KBM-7 (cell line): Measurements from ENCODE around the gene PPP1R13L.
A peak's percentile ranks its signal among the peaks of the same experiment; 100 is the strongest.

Source experiments
- DNase-seq: peaks from one replicate; pipeline ENCODE4 v3.0.0-alpha.2; 2015
- in situ Hi-C: fragments of 300-500 bp; cut with MboI; formaldehyde crosslinking; loops from 2 replicates; pipeline ENCODE4 v1.14.3; 2020; ENCODE audit warnings: low sequenced_read_pairs, low pct_unique_long_range_greater_than_20kb, mixed read lengths

PPP1R13L gene

GRCh38 chr19:45380107-45380506, 24.8 kb downstream of the PPP1R13L start:
- in situ Hi-C loops: no loop called here
- DNase-seq: no peak

DNA sequence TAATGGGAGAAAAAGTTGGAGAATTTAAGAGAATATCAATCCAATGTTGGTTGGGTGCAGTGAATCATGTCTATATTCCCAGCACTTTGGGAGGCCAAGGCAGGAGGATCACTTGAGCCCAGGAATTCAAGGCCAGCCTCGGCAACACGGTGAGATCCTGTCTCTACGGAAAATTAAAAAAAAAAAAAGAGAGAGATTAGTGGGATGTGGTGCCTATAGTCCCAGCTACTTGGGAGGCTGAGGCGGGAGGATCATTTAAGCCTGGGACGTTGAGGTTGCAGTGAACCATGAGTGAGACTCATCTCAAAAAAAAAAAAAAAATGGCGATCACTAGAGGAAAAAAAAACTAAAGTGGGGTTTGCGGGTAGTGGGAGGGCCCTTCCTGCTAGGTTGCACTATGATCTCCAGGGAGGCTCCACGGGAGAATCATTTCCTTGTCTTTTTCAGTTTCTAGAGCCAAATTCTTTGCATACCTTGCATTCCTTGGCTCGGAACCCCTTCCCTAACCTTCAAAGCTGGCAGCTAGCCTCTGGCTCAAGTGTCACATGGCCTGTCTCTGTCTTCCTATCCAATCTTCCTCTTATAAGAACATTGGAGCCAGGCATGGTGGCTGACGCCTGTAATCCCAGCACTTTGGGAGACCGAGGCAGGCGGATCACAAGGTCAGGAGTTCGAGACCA, 28.7 kb downstream of the PPP1R13L start:
- no peak for DNase-seq
- in situ Hi-C loops: no loop called here

DNA sequence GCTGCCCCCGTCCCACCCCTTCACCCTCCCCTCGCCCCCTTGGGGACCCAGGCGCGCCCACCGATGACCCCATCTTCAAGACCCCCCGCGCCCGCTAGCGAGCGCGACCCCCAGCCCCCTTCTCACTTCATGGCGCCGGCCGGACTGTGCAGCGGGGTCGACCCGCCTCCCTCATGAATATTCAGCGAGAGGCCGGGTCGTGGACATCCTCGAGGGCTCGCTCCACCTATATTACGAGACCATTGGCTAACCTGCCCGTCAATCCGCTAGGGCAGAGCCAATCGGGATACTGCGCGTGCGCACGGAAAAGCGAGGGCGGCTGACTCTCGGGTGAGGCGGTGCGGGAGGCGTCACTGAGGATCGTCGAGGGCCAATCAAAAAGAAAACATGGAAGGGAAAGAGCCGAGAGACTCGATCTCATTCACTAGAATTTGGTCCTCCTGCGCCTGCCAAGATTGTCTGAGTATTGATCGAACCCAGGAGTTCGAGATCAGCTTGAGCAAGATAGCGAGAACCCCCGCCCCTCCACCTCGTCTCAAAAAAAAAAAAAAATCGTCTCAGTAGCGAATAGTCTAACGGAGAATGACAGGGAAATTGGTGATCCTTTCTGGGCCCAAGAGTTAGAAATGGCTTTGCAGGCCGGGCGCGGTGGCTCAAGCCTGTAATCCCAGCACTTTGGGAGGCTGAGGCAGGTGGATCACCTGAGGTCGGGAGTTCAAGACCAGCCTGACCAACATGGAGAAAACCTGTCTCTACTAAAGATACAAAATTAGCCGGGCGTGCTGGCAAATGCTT, 34.3 kb downstream of the PPP1R13L start, which contains the start of gene ERCC2:
ERCC2 (minus strand) TSS at position 164 of the 795 bp plus-strand sequence; CDS start at position 131, 33 bp downstream.
- in situ Hi-C loops: no loop called here
- DNase-seq: peak; percentile 99

- in situ Hi-C loops: no loop called here
- DNase-seq: no peak
These were observed 36.0 kb downstream of the PPP1R13L start for GRCh38 chr19:45368737-45369340.

- no peak for DNase-seq
- in situ Hi-C loops: no loop called here
These were observed 36.7 kb downstream of the PPP1R13L start for GRCh38 chr19:45368127-45368526.

DNA sequence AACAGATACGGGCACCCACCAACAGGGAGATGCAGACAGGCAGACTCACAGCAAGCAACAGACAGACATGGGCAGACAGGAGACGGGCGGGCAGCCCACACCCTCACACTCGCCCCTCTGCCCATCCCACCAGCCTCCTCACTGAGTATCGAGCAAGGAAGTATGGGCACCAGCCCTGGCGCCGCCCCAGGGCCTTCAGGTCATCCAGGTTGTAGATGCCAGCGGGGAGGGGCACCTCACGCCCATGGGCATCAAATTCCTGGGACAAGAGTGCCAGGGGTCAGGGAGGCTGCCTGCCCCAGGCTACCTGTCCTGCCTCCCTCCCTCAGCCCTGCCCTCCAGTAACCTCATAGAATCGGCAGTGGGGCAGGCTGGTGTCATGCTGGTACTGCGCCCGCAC, 40.2 kb downstream of the PPP1R13L start:
- in situ Hi-C loops: no loop called here
- no peak for DNase-seq

DNA sequence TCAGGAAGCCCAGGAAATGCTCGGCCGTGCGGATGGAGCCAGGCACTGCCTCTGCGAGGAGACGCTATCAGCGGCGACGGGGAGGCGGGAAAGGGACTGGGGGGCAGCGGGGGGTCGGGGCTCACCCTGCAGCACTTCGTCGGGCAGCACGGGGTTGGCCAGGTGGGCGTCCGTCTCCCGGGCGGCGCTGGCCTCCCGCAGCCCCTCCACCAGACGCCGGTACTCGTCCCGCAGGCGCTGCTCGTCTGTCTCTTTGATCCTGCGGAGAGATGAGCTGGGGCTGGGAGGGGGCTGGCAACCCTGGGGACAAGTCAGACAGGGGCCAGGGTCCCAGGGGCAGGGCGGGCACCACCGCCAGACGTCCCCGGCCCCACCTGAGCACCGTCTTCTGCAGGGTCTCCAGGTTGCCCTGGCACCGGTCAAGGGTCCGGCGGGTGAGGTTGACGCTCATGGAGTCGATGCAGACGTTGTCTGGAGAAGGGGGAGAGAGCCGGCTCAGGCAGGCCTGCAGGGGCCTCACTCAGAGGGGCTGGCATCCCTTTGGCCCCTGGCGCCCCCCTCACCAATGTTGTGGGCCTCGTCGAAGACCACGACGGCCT, 40.9 kb downstream of the PPP1R13L start:
- in situ Hi-C loops: no loop called here
- DNase-seq: no peak

- DNase-seq: no peak
- in situ Hi-C loops: no loop called here
These were observed 42.6 kb downstream of the PPP1R13L start for GRCh38 chr19:45362291-45362690.

- DNase-seq: no peak
- in situ Hi-C loops: no loop called here
These were observed 43.3 kb downstream of the PPP1R13L start for GRCh38 chr19:45361608-45362007.

- DNase-seq: no peak
- in situ Hi-C loops: no loop called here
These were observed 46.6 kb downstream of the PPP1R13L start for GRCh38 chr19:45358213-45358792.

DNA sequence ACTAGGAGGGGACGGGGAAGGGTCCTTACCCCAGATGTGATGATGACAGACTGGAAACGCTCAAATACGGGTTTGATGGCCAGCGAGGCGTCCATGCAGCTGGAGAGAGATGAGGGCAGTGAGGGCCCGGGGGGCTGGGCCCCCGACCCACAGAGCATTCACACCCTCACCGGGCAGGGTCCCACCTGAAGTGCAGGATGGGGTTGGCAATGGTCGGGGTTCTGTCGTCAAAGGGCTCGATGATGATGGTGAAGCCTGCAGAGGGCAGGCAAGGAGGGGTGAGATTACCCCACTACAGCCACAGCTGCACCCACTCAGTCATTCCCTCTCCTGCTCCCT, 47.5 kb downstream of the PPP1R13L start:
- in situ Hi-C loops: no loop called here
- no peak for DNase-seq

GRCh38 chr19:45356760-45357444, 48.0 kb downstream of the PPP1R13L start:
- in situ Hi-C loops: no loop called here
- DNase-seq: no peak

DNA sequence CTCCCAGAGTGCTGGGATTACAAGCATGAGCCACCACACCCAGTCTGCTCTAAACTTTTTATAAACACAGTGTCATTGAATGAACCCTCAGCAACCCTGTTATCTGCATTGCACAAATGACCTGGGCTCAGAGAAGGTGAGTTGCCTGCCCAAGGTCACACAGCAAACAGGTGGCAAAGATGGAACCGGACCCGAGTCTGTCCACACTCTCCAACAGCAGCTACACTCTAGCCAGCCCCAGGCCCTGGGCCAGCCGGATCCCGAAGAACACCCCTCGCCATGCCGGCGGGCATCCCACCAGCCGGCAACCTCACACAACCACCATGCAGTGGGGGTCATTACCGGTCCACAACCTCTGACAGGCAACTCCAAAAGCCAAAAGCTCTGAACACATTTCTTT, 49.0 kb downstream of the PPP1R13L start:
- in situ Hi-C loops: no loop called here
- DNase-seq: no peak

DNA sequence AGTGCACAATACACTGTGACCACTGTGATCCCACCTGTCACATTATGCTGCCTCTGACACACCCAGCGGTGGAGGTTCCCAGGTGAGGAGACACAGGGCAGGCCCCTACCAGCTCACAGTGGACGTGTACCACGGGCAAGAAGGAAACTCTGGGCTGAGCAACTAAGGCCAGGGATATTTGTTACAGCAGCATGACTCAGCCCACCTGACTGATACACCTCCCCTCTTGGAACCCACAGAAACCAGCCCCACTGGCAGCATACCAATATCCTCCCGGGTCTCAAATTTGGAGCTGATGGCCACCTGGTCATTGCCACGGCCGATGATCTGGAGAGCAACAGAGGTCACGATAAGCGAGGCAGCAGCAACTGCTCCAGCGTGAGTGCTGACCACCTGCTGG, 49.5 kb downstream of the PPP1R13L start:
- in situ Hi-C loops: no loop called here
- DNase-seq: no peak

- in situ Hi-C loops: no loop called here
These were observed 50.5 kb downstream of the PPP1R13L start for GRCh38 chr19:45354241-45354842.

GRCh38 chr19:45352914-45353796, 51.7 kb downstream of the PPP1R13L start:
- in situ Hi-C loops: no loop called here

More at GRCh38 chr19:45354241-45354842, 50.5 kb downstream of the PPP1R13L start:
- no peak for DNase-seq

GRCh38 chr19:45352471-45352870, 52.4 kb downstream of the PPP1R13L start:
- no peak for DNase-seq
- in situ Hi-C loops: no loop called here

More at GRCh38 chr19:45352914-45353796, 51.7 kb downstream of the PPP1R13L start:
- DNase-seq: no peak

DNA sequence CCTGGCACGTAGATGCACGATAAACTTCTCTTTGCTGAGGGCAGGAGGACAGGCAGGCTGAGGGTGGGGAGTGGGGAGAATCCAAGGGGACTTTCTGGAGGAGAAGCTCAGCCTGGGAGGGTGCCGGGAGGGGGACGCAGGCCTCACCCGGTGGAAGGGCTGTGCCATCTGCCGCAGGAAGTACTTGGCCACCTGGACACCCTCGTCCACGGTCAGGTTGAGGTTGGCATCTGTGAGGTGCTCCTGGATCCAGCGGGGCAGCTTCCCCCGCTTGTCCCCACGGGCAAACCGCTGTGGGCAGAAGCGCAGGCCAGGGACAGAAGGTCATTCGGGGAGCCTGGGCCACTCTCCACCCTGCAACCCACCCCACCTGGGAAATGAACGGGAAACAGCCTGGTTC, 52.8 kb downstream of the PPP1R13L start:
- DNase-seq: no peak
- in situ Hi-C loops: no loop called here
